T-helper 2 cell treated with Interferon-gamma antibody and Interleukin-4, amounts not matched to agents 100 ng/mL and 5 ng/mL, for 36 hours (primary cell): ENCODE results near the gene SLC16A14. TPM values are rescaled to one million over a fixed set of nuclear protein-coding genes. Genes with fewer than 3 reads are reported as not detected.
"Not testable (repeated sequence)": the region's sequence is repeated elsewhere in the genome, so short reads cannot be mapped to it uniquely, and the experiment has no call there.

Experiments
- intact Hi-C: fragments of 100-400 bp; cut with micrococcal nuclease; formaldehyde crosslinking; loops from one replicate; pipeline ENCODE4 v1.15.1; 2023
- total RNA-seq: library from RNA; stranded (reverse); gene quantifications from 2 replicates; pipeline ENCODE4 v1.2.3, GENCODE V29; 2022

The SLC16A14 gene
- total RNA-seq: 1.5 and 1.7 TPM in 2 replicates

GRCh38 chr2:230068651-230069055 lies at the start of gene SLC16A14:
TSS of gene SLC16A14 (minus strand) at chr2:230068924. CDS start at chr2:230059352, 9,572 bp downstream.
- intact Hi-C loops: loop anchor here (5.0 to 10.0 kb wide), 5 partner anchors 61 to 589 kb away; partner anchors contain the start of genes FBXO36, SP140L and TRIP12

GRCh38 chr2:230106771-230107170 lies 38.0 kb upstream of the SLC16A14 start:
- intact Hi-C loops: no loop called here

GRCh38 chr2:230101967-230102366 lies 33.2 kb upstream of the SLC16A14 start:
- intact Hi-C loops: not testable (repeated sequence)

- intact Hi-C loops: no loop called here
Observed at GRCh38 chr2:230097841-230098240, 29.1 kb upstream of the SLC16A14 start.

GRCh38 chr2:230097424-230097823 lies 28.7 kb upstream of the SLC16A14 start:
- intact Hi-C loops: no loop called here

GRCh38 chr2:230090967-230091366 lies 22.2 kb upstream of the SLC16A14 start:
- intact Hi-C loops: no loop called here

GRCh38 chr2:230085201-230085600 lies 16.5 kb upstream of the SLC16A14 start:
- intact Hi-C loops: no loop called here

GRCh38 chr2:230077851-230078547 lies 9.3 kb upstream of the SLC16A14 start:
- intact Hi-C loops: no loop called here

GRCh38 chr2:230076819-230077218 lies 8.1 kb upstream of the SLC16A14 start:
- intact Hi-C loops: no loop called here

GRCh38 chr2:230075988-230076631 lies 7.4 kb upstream of the SLC16A14 start:
- intact Hi-C loops: no loop called here

- intact Hi-C loops: no loop called here
Observed at GRCh38 chr2:230071421-230071820, 2.7 kb upstream of the SLC16A14 start.

- intact Hi-C loops: loop anchor here (5.0 to 10.0 kb wide), 5 partner anchors 62 to 588 kb away; partner anchors contain the start of genes FBXO36, SP140L and TRIP12
Observed at GRCh38 chr2:230069402-230069801, 678 bp upstream of the SLC16A14 start.

GRCh38 chr2:230068016-230068650 lies 591 bp downstream of the SLC16A14 start:
- intact Hi-C loops: loop anchor here (5.0 to 10.0 kb wide), 5 partner anchors 61 to 589 kb away; partner anchors contain the start of genes FBXO36, SP140L and TRIP12

GRCh38 chr2:230060672-230061293 lies 7.9 kb downstream of the SLC16A14 start:
- intact Hi-C loops: loop anchor here (10.0 kb wide), 1 partner anchor 264 kb away; the partner anchor contains the start of gene SP140L

- intact Hi-C loops: no loop called here
Observed at GRCh38 chr2:230053753-230054478, 14.8 kb downstream of the SLC16A14 start.

- intact Hi-C loops: no loop called here
Observed at GRCh38 chr2:230052299-230052698, 16.4 kb downstream of the SLC16A14 start.

- intact Hi-C loops: no loop called here
Observed at GRCh38 chr2:230050136-230050535, 18.6 kb downstream of the SLC16A14 start.

GRCh38 chr2:230048010-230048671 lies 20.6 kb downstream of the SLC16A14 start:
- intact Hi-C loops: no loop called here

- intact Hi-C loops: no loop called here
Observed at GRCh38 chr2:230046491-230046890, 22.2 kb downstream of the SLC16A14 start.

GRCh38 chr2:230043461-230043860 lies 25.3 kb downstream of the SLC16A14 start:
- intact Hi-C loops: no loop called here
